GM23338 (cell line): ENCODE results near the gene KIRREL3. TPM values are rescaled to one million over a fixed set of nuclear protein-coding genes. Genes with fewer than 3 reads are reported as not detected.

Source experiments
- ATAC-seq: fragments of 200-7000 bp; cut with Tn5 transposase; 3 replicates; pipeline ENCODE4 v1.9.1; 2020
- DNase-seq: peaks from one replicate; pipeline ENCODE4 v3.0.0-alpha.2; 2015; ENCODE audit warnings: low spot score
- H2AFZ ChIP-seq: fragments of 200-600 bp; sonication (generic); 2 replicates; pipeline ENCODE4 v1.8.0; 2016; ENCODE audit warnings: antibody characterized with exemption, mild to moderate bottlenecking, moderate library complexity
- H3F3A ChIP-seq: fragments of 200-600 bp; sonication (generic); replicated peaks from 2 replicates; pipeline ENCODE4 v1.8.0; 2017; ENCODE audit warnings: antibody characterized with exemption, mixed run types, low read depth
- H3K27ac ChIP-seq: fragments of 200-600 bp; sonication (generic); 2 replicates; pipeline ENCODE4 v1.6.1; 2016; ENCODE audit warnings: low read depth
- H3K27me3 ChIP-seq: fragments of 200-600 bp; sonication (generic); 2 replicates; pipeline ENCODE4 v1.8.0; 2016; ENCODE audit warnings: mild to moderate bottlenecking, mixed run types, moderate library complexity; ENCODE audit not compliant: insufficient read depth
- H3K36me3 ChIP-seq: fragments of 200-600 bp; sonication (generic); 2 replicates; pipeline ENCODE4 v1.8.0; 2016; ENCODE audit warnings: mild to moderate bottlenecking; ENCODE audit not compliant: insufficient read depth
- H3K4me1 ChIP-seq: fragments of 200-600 bp; sonication (generic); 2 replicates; pipeline ENCODE4 v1.8.0; 2016; ENCODE audit warnings: mild to moderate bottlenecking, moderate library complexity; ENCODE audit not compliant: insufficient read depth
- H3K4me2 ChIP-seq: fragments of 200-600 bp; sonication (generic); 2 replicates; pipeline ENCODE4 v1.7.1; 2017; ENCODE audit warnings: mixed run types
- H3K4me3 ChIP-seq: fragments of 200-600 bp; sonication (generic); 2 replicates; pipeline ENCODE4 v1.6.1; 2016; ENCODE audit warnings: mixed run types
- H3K79me2 ChIP-seq: fragments of 200-600 bp; sonication (generic); replicated peaks from 2 replicates; pipeline ENCODE4 v1.8.0; 2017; ENCODE audit warnings: mild to moderate bottlenecking; ENCODE audit not compliant: insufficient read depth
- H3K9me2 ChIP-seq: fragments of 200-600 bp; sonication (generic); 2 replicates; pipeline ENCODE4 v1.8.0; 2017; ENCODE audit not compliant: insufficient read depth
- H4K20me1 ChIP-seq: fragments of 200-600 bp; sonication (generic); replicated peaks from 2 replicates; pipeline ENCODE4 v1.8.0; 2017; ENCODE audit warnings: mild to moderate bottlenecking; ENCODE audit not compliant: insufficient read depth
- H3K27ac Mint-ChIP-seq: 2 replicates; pipeline ENCODE4 v1.8.0; 2020; ENCODE audit warnings: inconsistent platforms, mild to moderate bottlenecking, moderate library complexity, mixed read lengths
- H3K27me3 Mint-ChIP-seq: 3 replicates; pipeline ENCODE4 v1.8.0; 2022; ENCODE audit warnings: low read depth, mild to moderate bottlenecking, moderate library complexity, mixed read lengths, inconsistent platforms; ENCODE audit not compliant: insufficient read depth, poor library complexity
- H3K36me3 Mint-ChIP-seq: 3 replicates; pipeline ENCODE4 v1.8.0; 2021; ENCODE audit warnings: low read depth, mild to moderate bottlenecking, inconsistent platforms, moderate library complexity, mixed read lengths
- H3K4me1 Mint-ChIP-seq: 3 replicates; pipeline ENCODE4 v1.8.0; 2020; ENCODE audit warnings: mild to moderate bottlenecking, inconsistent platforms, mixed read lengths
- H3K4me3 Mint-ChIP-seq: 3 replicates; pipeline ENCODE4 v1.8.0; 2021; ENCODE audit warnings: moderate library complexity, mild to moderate bottlenecking, inconsistent platforms, mixed read lengths
- H3K9me3 Mint-ChIP-seq: 3 replicates; pipeline ENCODE4 v1.8.0; 2020; ENCODE audit warnings: moderate library complexity, mild to moderate bottlenecking, inconsistent platforms, mixed read lengths
- CREB1 ChIP-seq: fragments of 250-450 bp; sonication (Bioruptor Pico); IDR thresholded peaks from 2 replicates; pipeline ENCODE4 v1.5.0; 2020; ENCODE audit warnings: low read depth, mild to moderate bottlenecking, moderate library complexity
- CTCF ChIP-seq, 2 experiments: fragments of 200-600 bp in 1 of 2; sonication (generic) in 1 of 2; conservative IDR thresholded peaks; 2 replicates each; pipeline versions ENCODE4 v1.5.1 to v1.6.1; 2016 to 2017; ENCODE audit warnings: antibody characterized with exemption in 2 of 2, low read depth in 2 of 2, mild to moderate bottlenecking in 2 of 2, moderate library complexity in 1 of 2
- EZH2 ChIP-seq: fragments of 200-600 bp; sonication (generic); IDR thresholded peaks from one replicate; pipeline ENCODE4 v1.8.0; 2017; ENCODE audit warnings: antibody characterized with exemption, mild to moderate bottlenecking, low read depth; ENCODE audit not compliant: unreplicated experiment
- EZH2phosphoT487 ChIP-seq: fragments of 200-600 bp; sonication (generic); IDR thresholded peaks from one replicate; pipeline ENCODE4 v1.8.1; 2018; ENCODE audit warnings: antibody characterized with exemption; ENCODE audit not compliant: unreplicated experiment
- JUNB ChIP-seq: IDR thresholded peaks from one replicate; pipeline ENCODE4 v1.6.1; 2016; ENCODE audit warnings: antibody characterized with exemption; ENCODE audit not compliant: unreplicated experiment
- NANOG ChIP-seq: IDR thresholded peaks from 2 replicates; pipeline ENCODE4 v1.6.1; 2016; ENCODE audit warnings: antibody characterized with exemption, borderline replicate concordance
- POLR2AphosphoS5 ChIP-seq: IDR thresholded peaks from 2 replicates; pipeline ENCODE4 v1.6.1; 2016; ENCODE audit warnings: antibody characterized with exemption, low read depth
- STAT1 ChIP-seq: IDR thresholded peaks from one replicate; pipeline ENCODE4 v1.6.1; 2016; ENCODE audit warnings: antibody characterized with exemption; ENCODE audit not compliant: unreplicated experiment
- ZNF114 ChIP-seq: fragments of 250-450 bp; sonication (Bioruptor Pico); IDR thresholded peaks from 2 replicates; pipeline ENCODE4 v1.5.0; 2020; ENCODE audit warnings: mild to moderate bottlenecking, moderate library complexity
- ZNF331 ChIP-seq: fragments of 250-450 bp; sonication (Bioruptor Pico); IDR thresholded peaks from 2 replicates; pipeline ENCODE4 v1.5.0; 2020; ENCODE audit warnings: low read depth, mild to moderate bottlenecking, moderate library complexity
- ZNF462 ChIP-seq: fragments of 250-450 bp; sonication (Bioruptor Pico); IDR thresholded peaks from 2 replicates; pipeline ENCODE4 v1.5.0; 2020; ENCODE audit warnings: mild to moderate bottlenecking, moderate library complexity
- polyA plus RNA-seq: library from polyadenylated mRNA; unstranded; fragments of >200 nt; fragmentation: Nextera tagmentation; extraction: Ambion mirVana; gene quantifications from 2 replicates; pipeline ENCODE4 v1.2.1, GENCODE V29; 2016
- total RNA-seq: library from RNA; depleted of rRNA; stranded (reverse); fragments of >200 nt; shearing (Covaris generic); gene quantifications from 2 replicates; pipeline ENCODE4 v1.2.3, GENCODE V29; 2014
- TF ChIP-seq, protein P1 (sequence below): IDR thresholded peaks from 2 replicates; pipeline ENCODE4 v1.6.1; 2016; ENCODE audit warnings: antibody characterized with exemption
- TF ChIP-seq, protein P2 (sequence below): IDR thresholded peaks from one replicate; pipeline ENCODE4 v1.6.1; 2018; ENCODE audit warnings: antibody characterized with exemption; ENCODE audit not compliant: unreplicated experiment

KIRREL3 gene
- total and polyA plus RNA-seq, 2 experiments from 2014 or later, result 0.13 to 1.5 TPM

- no peaks in the 10 kb centered on the region for H3K79me2 ChIP-seq
- ATAC-seq, result no peak
- H3K27me3 ChIP-seq, result no peaks in the 10 kb centered on the region
- Mint-ChIP-seq H3K27me3 (peaks cover 7% of the 10 kb centered on the region), H3K4me1 (peaks cover 48% of the 10 kb centered on the region), H3K36me3 (no peaks in the 10 kb centered on the region), H3K4me3 (no peak overlapping the region), H3K9me3 (no peaks in the 10 kb centered on the region; the same call in 2 of the 3 replicates), H3K27ac (no peak overlapping the region)
- H3K36me3 ChIP-seq, result no peaks in the 10 kb centered on the region
- DNase-seq, result no peak
- no peak for TF ChIP-seq STAT1
- no peak for TF ChIP-seq EZH2
- no peak for TF ChIP-seq ZNF114 (CRISPR knock-in tag)
- no peak for TF ChIP-seq POLR2AphosphoS5
- no peak for TF ChIP-seq ZNF331 (CRISPR knock-in tag)
- TF ChIP-seq, protein P1, sequence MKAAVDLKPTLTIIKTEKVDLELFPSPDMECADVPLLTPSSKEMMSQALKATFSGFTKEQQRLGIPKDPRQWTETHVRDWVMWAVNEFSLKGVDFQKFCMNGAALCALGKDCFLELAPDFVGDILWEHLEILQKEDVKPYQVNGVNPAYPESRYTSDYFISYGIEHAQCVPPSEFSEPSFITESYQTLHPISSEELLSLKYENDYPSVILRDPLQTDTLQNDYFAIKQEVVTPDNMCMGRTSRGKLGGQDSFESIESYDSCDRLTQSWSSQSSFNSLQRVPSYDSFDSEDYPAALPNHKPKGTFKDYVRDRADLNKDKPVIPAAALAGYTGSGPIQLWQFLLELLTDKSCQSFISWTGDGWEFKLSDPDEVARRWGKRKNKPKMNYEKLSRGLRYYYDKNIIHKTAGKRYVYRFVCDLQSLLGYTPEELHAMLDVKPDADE, result no peak
- no peak for TF ChIP-seq NANOG
- TF ChIP-seq CREB1 (CRISPR knock-in tag), result no peak
- TF ChIP-seq EZH2phosphoT487, result no peak
- TF ChIP-seq ZNF462 (CRISPR knock-in tag), result no peak
- no peak for TF ChIP-seq CTCF (conservative IDR thresholded peaks at IDR 0.05; ENCODE audit: low read depth in 2 of 2)
- TF ChIP-seq, protein P2, sequence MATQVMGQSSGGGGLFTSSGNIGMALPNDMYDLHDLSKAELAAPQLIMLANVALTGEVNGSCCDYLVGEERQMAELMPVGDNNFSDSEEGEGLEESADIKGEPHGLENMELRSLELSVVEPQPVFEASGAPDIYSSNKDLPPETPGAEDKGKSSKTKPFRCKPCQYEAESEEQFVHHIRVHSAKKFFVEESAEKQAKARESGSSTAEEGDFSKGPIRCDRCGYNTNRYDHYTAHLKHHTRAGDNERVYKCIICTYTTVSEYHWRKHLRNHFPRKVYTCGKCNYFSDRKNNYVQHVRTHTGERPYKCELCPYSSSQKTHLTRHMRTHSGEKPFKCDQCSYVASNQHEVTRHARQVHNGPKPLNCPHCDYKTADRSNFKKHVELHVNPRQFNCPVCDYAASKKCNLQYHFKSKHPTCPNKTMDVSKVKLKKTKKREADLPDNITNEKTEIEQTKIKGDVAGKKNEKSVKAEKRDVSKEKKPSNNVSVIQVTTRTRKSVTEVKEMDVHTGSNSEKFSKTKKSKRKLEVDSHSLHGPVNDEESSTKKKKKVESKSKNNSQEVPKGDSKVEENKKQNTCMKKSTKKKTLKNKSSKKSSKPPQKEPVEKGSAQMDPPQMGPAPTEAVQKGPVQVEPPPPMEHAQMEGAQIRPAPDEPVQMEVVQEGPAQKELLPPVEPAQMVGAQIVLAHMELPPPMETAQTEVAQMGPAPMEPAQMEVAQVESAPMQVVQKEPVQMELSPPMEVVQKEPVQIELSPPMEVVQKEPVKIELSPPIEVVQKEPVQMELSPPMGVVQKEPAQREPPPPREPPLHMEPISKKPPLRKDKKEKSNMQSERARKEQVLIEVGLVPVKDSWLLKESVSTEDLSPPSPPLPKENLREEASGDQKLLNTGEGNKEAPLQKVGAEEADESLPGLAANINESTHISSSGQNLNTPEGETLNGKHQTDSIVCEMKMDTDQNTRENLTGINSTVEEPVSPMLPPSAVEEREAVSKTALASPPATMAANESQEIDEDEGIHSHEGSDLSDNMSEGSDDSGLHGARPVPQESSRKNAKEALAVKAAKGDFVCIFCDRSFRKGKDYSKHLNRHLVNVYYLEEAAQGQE, result no peak
- no peak for TF ChIP-seq JUNB
- H3K4me2 ChIP-seq, result no peak overlapping the region
- H4K20me1 ChIP-seq, result no peaks in the 10 kb centered on the region
- peaks cover 30% of the 10 kb centered on the region for H3K4me1 ChIP-seq
- no peak overlapping the region for H3K4me3 ChIP-seq
- H2AFZ ChIP-seq, result no peak overlapping the region; the same call in 1 of the 2 replicates
- H3K9me2 ChIP-seq, result peaks cover 6% of the 10 kb centered on the region; the same call in 1 of the 2 replicates
- H3K27ac ChIP-seq, result no peak overlapping the region
- no peaks in the 10 kb centered on the region for H3F3A ChIP-seq
Measured at GRCh38 chr11:126739499-126740145, 260.9 kb downstream of the KIRREL3 start.
